Trophoblast cell (in vitro differentiated cells and primary cell): ENCODE data around the gene SYF2.

ENCODE experiments used
- DNase-seq, 2 donors: peaks; one replicate each; pipeline ENCODE4 v3.0.0-alpha.2; 2016
- H2AFZ ChIP-seq: 2 replicates; pipeline ENCODE4 v1.6.1; 2013; ENCODE audit warnings: low read length, moderate library complexity, mild to moderate bottlenecking; ENCODE audit not compliant: insufficient read depth, poor library complexity
- H2AK5ac ChIP-seq: 2 replicates; pipeline ENCODE4 v1.6.1; 2013; ENCODE audit warnings: mild to moderate bottlenecking, low read length
- H2BK120ac ChIP-seq: 2 replicates; pipeline ENCODE4 v1.6.1; 2013; ENCODE audit warnings: low read length, mild to moderate bottlenecking, moderate library complexity; ENCODE audit not compliant: insufficient read depth, poor library complexity
- H2BK12ac ChIP-seq: 2 replicates; pipeline ENCODE4 v1.6.1; 2013; ENCODE audit warnings: mild to moderate bottlenecking, low read length, moderate library complexity
- H2BK5ac ChIP-seq: 2 replicates; pipeline ENCODE4 v1.6.1; 2013; ENCODE audit warnings: low read length, low read depth, moderate library complexity, mild to moderate bottlenecking; ENCODE audit not compliant: poor library complexity
- H3K14ac ChIP-seq: 2 replicates; pipeline ENCODE4 v1.6.1; 2013; ENCODE audit warnings: mild to moderate bottlenecking, low read length
- H3K18ac ChIP-seq: 2 replicates; pipeline ENCODE4 v1.6.1; 2013; ENCODE audit warnings: mild to moderate bottlenecking, low read length
- H3K23ac ChIP-seq: 2 replicates; pipeline ENCODE4 v1.6.1; 2013; ENCODE audit warnings: low read length
- H3K27ac ChIP-seq: 2 replicates; pipeline ENCODE4 v1.5.1; 2013; ENCODE audit warnings: low read depth, mild to moderate bottlenecking, inconsistent platforms, low read length, moderate library complexity
- H3K27me3 ChIP-seq: 2 replicates; pipeline ENCODE4 v1.6.1; 2013; ENCODE audit warnings: inconsistent platforms, mild to moderate bottlenecking, low read length, moderate library complexity; ENCODE audit not compliant: insufficient read depth
- H3K36me3 ChIP-seq, 2 experiments: 1 replicate in 1 of 2; 2 replicates in 1 of 2; pipeline ENCODE4 v1.6.1; 2013; ENCODE audit warnings: low read length in 2 of 2, mild to moderate bottlenecking in 2 of 2, moderate library complexity in 1 of 2; ENCODE audit not compliant: insufficient read depth in 2 of 2, control insufficient read depth in 1 of 2
- H3K4ac ChIP-seq: 2 replicates; pipeline ENCODE4 v1.6.1; 2013; ENCODE audit warnings: low read depth, mild to moderate bottlenecking, low read length, moderate library complexity
- H3K4me1 ChIP-seq, 2 experiments: 1 replicate in 1 of 2; 2 replicates in 1 of 2; pipeline ENCODE4 v1.6.1; 2013; ENCODE audit warnings: low read length in 2 of 2, mild to moderate bottlenecking in 2 of 2, moderate library complexity in 1 of 2; ENCODE audit not compliant: insufficient read depth in 2 of 2, control insufficient read depth in 1 of 2
- H3K4me2 ChIP-seq: 2 replicates; pipeline ENCODE4 v1.6.1; 2013; ENCODE audit warnings: inconsistent platforms, mild to moderate bottlenecking, low read length, moderate library complexity
- H3K4me3 ChIP-seq: 2 replicates; pipeline ENCODE4 v1.5.1; 2013; ENCODE audit warnings: mild to moderate bottlenecking, low read depth, low read length, inconsistent platforms
- H3K79me1 ChIP-seq: one replicate; pipeline ENCODE4 v1.6.1; 2013; ENCODE audit warnings: low read length
- H3K79me2 ChIP-seq: 2 replicates; pipeline ENCODE4 v1.6.1; 2013; ENCODE audit warnings: low read length, mild to moderate bottlenecking; ENCODE audit not compliant: control insufficient read depth, insufficient read depth, poor library complexity
- H3K9ac ChIP-seq: 2 replicates; pipeline ENCODE4 v1.6.1; 2013; ENCODE audit warnings: mild to moderate bottlenecking, low read length
- H3K9me3 ChIP-seq: 2 replicates; pipeline ENCODE4 v1.6.1; 2013; ENCODE audit warnings: low read depth, mild to moderate bottlenecking, control low read depth, inconsistent platforms, low read length; ENCODE audit not compliant: insufficient read depth
- H4K12ac ChIP-seq: 2 replicates; pipeline ENCODE4 v1.6.1; 2013; ENCODE audit warnings: low read depth, mild to moderate bottlenecking, low read length, moderate library complexity
- H4K8ac ChIP-seq: 2 replicates; pipeline ENCODE4 v1.6.1; 2013; ENCODE audit warnings: low read depth, mild to moderate bottlenecking, low read length, moderate library complexity
- H4K91ac ChIP-seq: one replicate; pipeline ENCODE4 v1.6.1; 2013; ENCODE audit warnings: low read depth, mild to moderate bottlenecking, low read length, moderate library complexity
- WGBS: extraction: QIAGEN DNeasy Blood & Tissue Kit; methylation state at CpG from one replicate; pipeline ENCODE4 v1.1.7; 2013; ENCODE audit warnings: missing lambda C conversion rate; ENCODE audit not compliant: insufficient read length, insufficient coverage; ENCODE audit errors: extremely low coverage; 5-methylcytosine and 5-hydroxymethylcytosine counted together

Gene SYF2

GRCh38 chr1:25247829-25248754 is 15.8 kb upstream of the SYF2 start:
- Histone ChIP-seq H3K4me3 (peak overlapping the region; percentile 96), H3K4me2 (peak overlapping the region; percentile 82), H3K9ac (peak overlapping the region; percentile 85), H3K27me3 (no peaks in the 10 kb centered on the region), H2BK5ac (no peak overlapping the region), H2BK120ac (peak overlapping the region; percentile 68), H3K27ac (peak overlapping the region; percentile 55), H3K4me1 (peaks cover 0 to 2% of the 10 kb centered on the region in 2 experiments), H4K8ac (peak overlapping the region; percentile 97), H3K36me3 (peaks cover 10 to 12% of the 10 kb centered on the region in 2 experiments), H3K4ac (peak overlapping the region; percentile 72), H2AFZ (peak overlapping the region; percentile 82), H3K9me3 (peaks cover 2% of the 10 kb centered on the region), H3K79me1 (peaks cover 14% of the 10 kb centered on the region), H2BK12ac (no peak overlapping the region), H4K91ac (peak overlapping the region; percentile 59), H4K12ac (peak overlapping the region; percentile 93), H3K79me2 (peaks cover 13% of the 10 kb centered on the region), H2AK5ac (peak overlapping the region; percentile 68), H3K23ac (no peak overlapping the region), H3K18ac (peak overlapping the region; percentile 80), H3K14ac (peak overlapping the region; percentile 79)
- no peak for DNase-seq
- WGBS, result no CpG with 5 or more reads among the region's 30 CpGs

DNA sequence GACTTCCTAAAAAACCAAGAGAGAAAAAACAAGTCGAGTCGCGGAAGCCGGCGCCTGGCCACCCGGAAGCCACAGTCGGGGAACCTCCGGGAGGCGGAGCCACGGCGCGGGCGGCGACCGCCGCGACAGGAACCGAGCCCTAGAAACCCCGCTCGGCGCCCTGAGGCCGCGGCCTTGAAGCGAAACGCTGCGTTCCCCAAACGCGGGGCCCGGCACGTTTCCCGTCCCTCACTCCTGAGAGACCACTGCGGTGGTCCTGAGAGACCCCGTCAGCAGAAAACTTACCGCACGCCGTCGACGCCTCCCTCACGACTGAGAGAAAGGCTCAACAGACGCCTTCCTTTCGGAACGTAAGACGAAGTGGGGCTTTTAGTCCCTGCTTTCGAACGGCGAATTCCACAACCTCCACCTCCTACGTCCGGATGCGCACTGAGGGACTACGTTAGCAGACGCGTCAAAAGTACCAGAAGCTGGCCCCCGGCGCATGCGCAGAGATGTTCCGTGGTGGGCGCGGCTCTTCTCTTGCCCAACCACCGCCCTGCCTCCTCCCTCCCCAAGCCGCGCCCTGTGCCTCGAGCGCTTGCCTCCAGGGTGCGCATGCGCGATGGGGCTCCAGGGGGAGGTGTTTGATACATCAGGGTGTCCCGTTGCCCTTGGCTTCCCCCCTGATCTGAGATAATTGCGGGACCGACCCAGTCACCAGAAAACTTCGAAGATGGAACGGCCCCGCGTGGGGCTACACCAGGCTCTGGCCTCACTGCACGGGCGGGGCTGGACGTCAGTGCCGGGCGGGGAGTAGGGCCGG is 14.9 kb upstream of the SYF2 start, which contains the start of gene RSRP1:
Gene RSRP1, minus strand, starts transcription at position 431 of the 805 bp plus-strand sequence. CDS start 491 bp downstream, outside the sequence.
- Histone ChIP-seq H3K27ac (peak within 1 kb of the TSS; percentile 94), H3K18ac (peak within 1 kb of the TSS; percentile 99), H3K23ac (no peak within 1 kb of the TSS), H3K79me2 (peaks cover 13% of the 10 kb centered on the region), H2BK12ac (no peak within 1 kb of the TSS), H3K14ac (peak within 1 kb of the TSS; percentile 99), H2AFZ (peak within 1 kb of the TSS; percentile 95), H2BK5ac (peak within 1 kb of the TSS; percentile 96), H3K27me3 (no peaks in the 10 kb centered on the region), H3K4me2 (peak within 1 kb of the TSS; percentile 82), H3K4me3 (peak within 1 kb of the TSS; percentile 96), H3K9me3 (peaks cover 2% of the 10 kb centered on the region), H2BK120ac (peak within 1 kb of the TSS; percentile 90), H4K8ac (peak within 1 kb of the TSS; percentile 99), H4K12ac (peak within 1 kb of the TSS; percentile 99), H3K9ac (peak within 1 kb of the TSS; percentile 94), H3K4me1 (peaks cover 0 to 2% of the 10 kb centered on the region in 2 experiments), H2AK5ac (peak within 1 kb of the TSS; percentile 99), H3K36me3 (peaks cover 14 to 16% of the 10 kb centered on the region in 2 experiments), H3K4ac (peak within 1 kb of the TSS; percentile 96), H4K91ac (peak within 1 kb of the TSS; percentile 99), H3K79me1 (peaks cover 14% of the 10 kb centered on the region)
- DNase-seq, result peak; percentile 99 to 100
- no CpG with 5 or more reads among the region's 79 CpGs for whole genome bisulfite sequencing

GRCh38 chr1:25246600-25247023 is 14.3 kb upstream of the SYF2 start:
- peak overlapping the region; percentile 57 for H2BK120ac ChIP-seq
- peak overlapping the region; percentile 96 for H3K4ac ChIP-seq
- peak overlapping the region; percentile 66 for H4K91ac ChIP-seq
- no CpG with 5 or more reads among the region's 53 CpGs for WGBS
- peak overlapping the region; percentile 52 for H4K8ac ChIP-seq
- peaks cover 14% of the 10 kb centered on the region for H3K79me1 ChIP-seq
- H3K14ac ChIP-seq, result peak overlapping the region; percentile 78
- peaks cover 13% of the 10 kb centered on the region for H3K79me2 ChIP-seq
- peak overlapping the region; percentile 87 for H3K18ac ChIP-seq
- peaks cover 14 to 16% of the 10 kb centered on the region in 2 experiments for H3K36me3 ChIP-seq
- peak overlapping the region; percentile 65 for H2AK5ac ChIP-seq
- no peak overlapping the region for H2BK12ac ChIP-seq
- H3K9me3 ChIP-seq, result peaks cover 2% of the 10 kb centered on the region
- peak overlapping the region; percentile 94 for H3K27ac ChIP-seq
- peaks cover 0 to 2% of the 10 kb centered on the region in 2 experiments for H3K4me1 ChIP-seq
- H2BK5ac ChIP-seq, result peak overlapping the region; percentile 22
- H3K9ac ChIP-seq, result peak overlapping the region; percentile 81
- H3K23ac ChIP-seq, result no peak overlapping the region
- peak overlapping the region; percentile 82 for H3K4me2 ChIP-seq
- H3K27me3 ChIP-seq, result no peaks in the 10 kb centered on the region
- peak overlapping the region; percentile 50 for H2AFZ ChIP-seq
- H4K12ac ChIP-seq, result peak overlapping the region; percentile 34
- peak overlapping the region; percentile 96 for H3K4me3 ChIP-seq
- no peak for DNase-seq
